ENCODE results near the gene KLB. TPM values are rescaled to one million over a fixed set of nuclear protein-coding genes. Genes with fewer than 3 reads are reported as not detected.

KLB gene
- total RNA-seq, 2 donors from 2014 or later, result 0.09 TPM; not detected in 1

DNA sequence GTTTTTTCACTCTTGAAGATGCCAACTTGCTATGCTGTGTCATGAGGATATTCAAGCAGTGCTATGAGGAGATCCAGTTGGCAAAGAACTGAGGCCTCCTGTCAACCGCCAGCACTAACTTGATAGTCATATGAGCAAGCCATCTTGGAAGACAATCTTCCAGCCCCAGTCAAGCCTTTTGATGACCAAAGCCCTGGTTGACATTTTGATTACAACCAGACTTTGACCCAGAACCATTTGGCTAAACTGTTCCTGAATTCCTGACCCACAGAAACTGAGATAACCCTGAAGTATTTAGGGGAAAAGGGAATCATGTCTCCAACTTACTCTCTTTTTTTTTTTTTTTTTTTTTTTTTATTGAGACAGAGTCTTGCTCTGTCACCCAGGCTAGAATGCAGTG, 87.6 kb downstream of the KLB start:
- Histone ChIP-seq H3K9me3 (ENCODE audit: control insufficient read depth, low read length) (no peaks in the 10 kb centered on the region), H3K4me3 (ENCODE audit: low read length) (no peak overlapping the region), H3K36me3 (ENCODE audit: control insufficient read depth, insufficient read depth, low read length) (peaks cover 15% of the 10 kb centered on the region), H3K4me1 (ENCODE audit: control insufficient read depth, insufficient read depth, low read length) (no peaks in the 10 kb centered on the region), H3K27ac (ENCODE audit: low read depth, low read length) (no peak overlapping the region), H3K9ac (ENCODE audit: extremely low read depth, low read length, poor library complexity, severe bottlenecking) (no peak overlapping the region), H3K27me3 (ENCODE audit: control insufficient read depth, insufficient read depth, low read length, poor library complexity, severe bottlenecking) (no peaks in the 10 kb centered on the region)
- Mint-ChIP-seq H3K36me3 (ENCODE audit: low read depth) (peaks cover 12% of the 10 kb centered on the region), H3K4me3 (no peak overlapping the region), H3K27me3 (ENCODE audit: insufficient read depth) (no peaks in the 10 kb centered on the region), H3K27ac (no peak overlapping the region), H3K4me1 (no peaks in the 10 kb centered on the region), H3K9me3 (no peaks in the 10 kb centered on the region)
- TF ChIP-seq, protein P1, sequence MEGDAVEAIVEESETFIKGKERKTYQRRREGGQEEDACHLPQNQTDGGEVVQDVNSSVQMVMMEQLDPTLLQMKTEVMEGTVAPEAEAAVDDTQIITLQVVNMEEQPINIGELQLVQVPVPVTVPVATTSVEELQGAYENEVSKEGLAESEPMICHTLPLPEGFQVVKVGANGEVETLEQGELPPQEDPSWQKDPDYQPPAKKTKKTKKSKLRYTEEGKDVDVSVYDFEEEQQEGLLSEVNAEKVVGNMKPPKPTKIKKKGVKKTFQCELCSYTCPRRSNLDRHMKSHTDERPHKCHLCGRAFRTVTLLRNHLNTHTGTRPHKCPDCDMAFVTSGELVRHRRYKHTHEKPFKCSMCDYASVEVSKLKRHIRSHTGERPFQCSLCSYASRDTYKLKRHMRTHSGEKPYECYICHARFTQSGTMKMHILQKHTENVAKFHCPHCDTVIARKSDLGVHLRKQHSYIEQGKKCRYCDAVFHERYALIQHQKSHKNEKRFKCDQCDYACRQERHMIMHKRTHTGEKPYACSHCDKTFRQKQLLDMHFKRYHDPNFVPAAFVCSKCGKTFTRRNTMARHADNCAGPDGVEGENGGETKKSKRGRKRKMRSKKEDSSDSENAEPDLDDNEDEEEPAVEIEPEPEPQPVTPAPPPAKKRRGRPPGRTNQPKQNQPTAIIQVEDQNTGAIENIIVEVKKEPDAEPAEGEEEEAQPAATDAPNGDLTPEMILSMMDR (conservative IDR thresholded peaks at IDR 0.05), result no peak
- DNase-seq, result no peak
- WGBS, 2 experiments (ENCODE audit: insufficient coverage in 1 of 2, insufficient read length in 1 of 2), result 95% methylated on average over 1 of the region's 1 CpG; no CpG with 5 or more reads in 1 of the 2 experiments

DNA sequence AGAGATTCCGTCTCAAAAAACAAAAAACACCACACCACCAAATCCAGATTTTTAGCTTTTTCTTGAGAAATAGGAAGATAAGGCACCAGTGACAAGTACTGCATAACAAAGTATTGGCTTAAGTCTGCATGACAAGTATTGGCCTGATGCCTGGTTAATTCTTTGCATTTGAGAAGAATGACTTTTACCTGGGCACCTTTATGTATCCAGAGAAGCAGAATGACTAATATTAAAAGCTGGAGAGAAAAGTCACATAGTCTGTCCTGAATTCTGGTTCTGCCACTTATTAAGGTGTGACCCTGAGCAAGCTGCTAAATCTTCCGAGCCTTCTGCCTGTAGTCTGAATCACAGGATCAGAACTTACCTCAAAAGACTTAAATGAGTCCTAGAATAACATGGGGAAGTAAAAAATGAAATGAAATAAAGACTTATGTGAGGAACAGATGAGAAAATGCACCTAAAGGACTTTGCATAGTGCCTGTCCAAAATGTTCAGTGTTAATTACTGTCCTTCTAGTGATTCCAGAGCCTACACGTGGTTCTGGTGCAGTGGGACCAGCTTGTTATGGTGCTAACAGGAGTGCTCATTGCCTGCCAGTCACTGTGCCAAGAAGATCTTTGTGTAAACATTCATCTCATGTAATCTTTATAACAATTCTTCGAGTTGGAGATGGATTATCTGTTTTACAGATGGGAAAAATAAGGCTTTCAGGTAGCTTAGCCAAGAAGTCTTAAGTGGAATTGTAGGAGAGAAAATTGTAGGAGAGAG, 88.9 kb downstream of the KLB start:
- Mint-ChIP-seq H3K27ac (no peak overlapping the region), H3K4me1 (no peaks in the 10 kb centered on the region), H3K4me3 (no peak overlapping the region), H3K27me3 (ENCODE audit: insufficient read depth) (no peaks in the 10 kb centered on the region), H3K9me3 (no peaks in the 10 kb centered on the region), H3K36me3 (ENCODE audit: low read depth) (peaks cover 17% of the 10 kb centered on the region)
- no peaks in the 10 kb centered on the region for H3K27me3 ChIP-seq (ENCODE audit: control insufficient read depth, insufficient read depth, low read length, poor library complexity, severe bottlenecking)
- H3K36me3 ChIP-seq (ENCODE audit: control insufficient read depth, insufficient read depth, low read length), result peaks cover 27% of the 10 kb centered on the region
- H3K27ac ChIP-seq (ENCODE audit: low read depth, low read length), result no peak overlapping the region
- TF ChIP-seq, protein P1 (conservative IDR thresholded peaks at IDR 0.05), result no peak
- no peaks in the 10 kb centered on the region for H3K4me1 ChIP-seq (ENCODE audit: control insufficient read depth, insufficient read depth, low read length)
- no peak for DNase-seq
- WGBS, 2 experiments (ENCODE audit: insufficient coverage in 1 of 2, insufficient read length in 1 of 2), result 90 to 93% methylated on average over 2 to 4 of the region's 4 CpGs
- H3K9me3 ChIP-seq (ENCODE audit: control insufficient read depth, low read length), result no peaks in the 10 kb centered on the region
- no peak overlapping the region for H3K9ac ChIP-seq (ENCODE audit: extremely low read depth, low read length, poor library complexity, severe bottlenecking)
- no peak overlapping the region for H3K4me3 ChIP-seq (ENCODE audit: low read length)

DNA sequence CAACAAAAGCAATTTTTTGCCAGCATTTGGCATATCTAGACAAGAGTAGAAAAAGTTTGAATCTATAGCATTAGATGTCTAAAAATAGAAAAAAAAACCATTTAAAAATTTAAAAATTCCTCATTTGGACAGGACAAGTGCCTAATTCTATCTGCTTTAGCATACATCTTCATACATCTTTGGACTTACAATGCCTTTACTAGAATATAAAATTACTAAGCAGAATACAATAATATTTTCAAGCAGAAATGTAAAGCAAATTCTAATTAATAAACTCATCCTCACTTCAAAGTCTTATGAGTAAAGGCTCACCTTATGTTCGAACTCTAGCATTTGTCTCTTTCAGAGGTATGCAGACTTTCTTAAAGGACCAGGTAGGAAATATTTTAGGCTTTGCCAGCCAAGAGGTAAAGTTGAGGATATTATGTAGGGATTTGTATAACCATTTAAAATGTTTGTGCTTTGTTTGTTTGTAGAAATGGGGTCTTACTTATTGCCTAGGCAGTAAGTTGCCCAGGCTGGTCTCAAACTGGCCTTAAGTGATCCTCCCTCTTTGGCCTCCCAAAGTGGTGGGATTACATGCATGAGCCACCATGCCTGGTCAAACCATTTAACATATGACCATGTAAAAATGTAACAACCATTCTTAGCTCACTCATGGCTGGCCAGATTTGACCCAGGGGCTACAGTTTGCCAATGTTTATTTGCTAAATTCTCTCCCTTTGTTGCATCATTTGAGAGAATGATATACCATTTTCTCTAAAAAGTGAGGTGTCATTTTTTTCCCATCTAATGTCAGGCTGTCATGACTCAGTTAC, 91.4 kb downstream of the KLB start:
- no peaks in the 10 kb centered on the region for H3K27me3 Mint-ChIP-seq (ENCODE audit: insufficient read depth)
- H3K4me1 ChIP-seq (ENCODE audit: control insufficient read depth, insufficient read depth, low read length), result no peaks in the 10 kb centered on the region
- 88 to 91% methylated on average over 1 of the region's 1 CpG for WGBS, 2 experiments (ENCODE audit: insufficient coverage in 1 of 2, insufficient read length in 1 of 2)
- H3K27ac ChIP-seq (ENCODE audit: low read depth, low read length), result no peak overlapping the region
- no peak overlapping the region for H3K9ac ChIP-seq (ENCODE audit: extremely low read depth, low read length, poor library complexity, severe bottlenecking)
- H3K27me3 ChIP-seq (ENCODE audit: control insufficient read depth, insufficient read depth, low read length, poor library complexity, severe bottlenecking), result no peaks in the 10 kb centered on the region
- H3K9me3 Mint-ChIP-seq, result no peaks in the 10 kb centered on the region
- H3K27ac Mint-ChIP-seq, result no peak overlapping the region
- no peaks in the 10 kb centered on the region for H3K4me1 Mint-ChIP-seq
- peaks cover 46% of the 10 kb centered on the region for H3K36me3 ChIP-seq (ENCODE audit: control insufficient read depth, insufficient read depth, low read length)
- no peaks in the 10 kb centered on the region for H3K9me3 ChIP-seq (ENCODE audit: control insufficient read depth, low read length)
- no peak overlapping the region for H3K4me3 ChIP-seq (ENCODE audit: low read length)
- TF ChIP-seq, protein P1 (conservative IDR thresholded peaks at IDR 0.05), result no peak
- no peak overlapping the region for H3K4me3 Mint-ChIP-seq
- peaks cover 37% of the 10 kb centered on the region for H3K36me3 Mint-ChIP-seq (ENCODE audit: low read depth)
- no peak for DNase-seq
